HUES64 (cell line): ENCODE data around the gene KAT2A.

Experiments
- H3K27ac ChIP-seq: 2 replicates; pipeline ENCODE4 v1.7.0; 2013; ENCODE audit warnings: low read depth, low read length, inconsistent platforms
- H3K27me3 ChIP-seq: 2 replicates; pipeline ENCODE4 v1.6.1; 2013; ENCODE audit warnings: mild to moderate bottlenecking, low read length; ENCODE audit not compliant: insufficient read depth
- H3K36me3 ChIP-seq: 2 replicates; pipeline ENCODE4 v1.6.1; 2013; ENCODE audit warnings: mild to moderate bottlenecking, low read length; ENCODE audit not compliant: insufficient read depth
- H3K4me1 ChIP-seq: 2 replicates; pipeline ENCODE4 v1.6.1; 2013; ENCODE audit warnings: mild to moderate bottlenecking, low read length, moderate library complexity; ENCODE audit not compliant: insufficient read depth
- H3K4me3 ChIP-seq: 2 replicates; pipeline ENCODE4 v1.5.1; 2013; ENCODE audit warnings: mild to moderate bottlenecking, low read length, moderate library complexity
- H3K9ac ChIP-seq: 2 replicates; pipeline ENCODE4 v1.6.1; 2013; ENCODE audit warnings: mild to moderate bottlenecking, low read depth, low read length
- H3K9me3 ChIP-seq: 2 replicates; pipeline ENCODE4 v1.6.1; 2013; ENCODE audit warnings: low read depth, low read length; ENCODE audit not compliant: insufficient read depth
- WGBS: fragments of 150-250, 120-280 bp; methylation state at CpG from one replicate; pipeline ENCODE4 v1.1.7; 2013; ENCODE audit warnings: missing lambda C conversion rate; 5-methylcytosine and 5-hydroxymethylcytosine counted together

KAT2A gene

GRCh38 chr17:42122371-42123303 is 1.5 kb upstream of the KAT2A start, which contains the start of gene HSPB9:
TSS of gene HSPB9 (plus strand) at chr17:42122804. CDS start at chr17:42122851, 47 bp downstream.
- 49% methylated on average over 61 of the region's 61 CpGs for WGBS
- no peak within 1 kb of the TSS for H3K27ac ChIP-seq
- H3K4me1 ChIP-seq = peaks cover 4% of the 10 kb centered on the region; the same call in 1 of the 2 replicates
- H3K36me3 ChIP-seq = peaks cover 45% of the 10 kb centered on the region
- H3K27me3 ChIP-seq = no peaks in the 10 kb centered on the region
- H3K9me3 ChIP-seq = no peaks in the 10 kb centered on the region
- H3K9ac ChIP-seq = no peak within 1 kb of the TSS
- peak within 1 kb of the TSS; percentile 33 for H3K4me3 ChIP-seq

DNA sequence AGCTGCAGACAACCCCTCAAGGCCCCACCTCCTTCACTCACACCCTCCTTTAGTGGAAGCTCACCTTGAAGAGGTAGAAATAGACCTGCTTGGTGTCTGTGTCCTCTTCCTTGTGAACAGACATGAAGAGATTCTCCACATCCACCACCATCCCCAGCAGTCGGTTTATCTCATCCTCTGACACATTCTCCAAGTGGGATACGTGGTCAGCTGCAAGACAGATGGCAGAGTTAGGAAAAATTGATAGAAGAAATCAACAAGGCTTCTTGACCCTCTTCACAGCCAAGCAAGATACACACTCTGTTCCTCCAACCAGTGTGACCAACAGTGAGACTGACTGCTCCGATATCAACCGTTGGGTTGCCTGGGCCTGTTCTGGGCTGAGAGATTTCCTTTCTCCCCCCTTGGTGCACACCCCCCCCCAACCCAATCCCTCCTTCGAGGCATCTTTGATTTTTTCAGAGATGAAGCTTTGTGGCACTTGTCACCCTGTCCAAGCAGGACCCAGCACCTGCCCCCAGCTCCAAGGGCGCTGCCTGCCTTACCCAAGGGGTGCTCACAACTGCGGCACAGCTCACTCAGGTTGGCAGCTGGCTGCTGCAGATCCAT is 902 bp downstream of the KAT2A start:
- no peak overlapping the region for H3K27ac ChIP-seq
- no peak overlapping the region for H3K9ac ChIP-seq

DNA sequence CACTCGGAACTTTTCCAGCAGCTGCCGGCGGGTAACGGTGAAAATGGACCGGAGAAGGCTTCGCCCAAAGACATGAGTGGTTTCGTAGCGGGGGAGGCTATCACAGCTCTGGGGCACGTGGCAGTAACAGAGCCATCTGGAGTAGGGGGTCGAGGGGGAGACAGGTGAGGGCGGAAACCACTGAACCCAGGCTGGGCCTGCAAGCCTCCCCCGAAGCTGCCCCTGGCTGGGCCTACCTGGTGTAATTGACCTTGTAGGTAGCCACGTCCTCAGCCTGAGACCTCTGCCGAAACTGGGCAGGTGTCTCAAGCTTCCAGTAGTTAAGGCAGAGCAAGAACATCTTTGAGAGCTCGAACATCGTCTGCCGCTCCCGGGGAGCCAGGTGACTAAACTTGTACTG is 1.9 kb downstream of the KAT2A start:
- Histone ChIP-seq H3K9ac (no peak overlapping the region), H3K27ac (no peak overlapping the region), H3K36me3 (peaks cover 44% of the 10 kb centered on the region), H3K4me3 (no peak overlapping the region), H3K9me3 (no peaks in the 10 kb centered on the region), H3K27me3 (no peaks in the 10 kb centered on the region), H3K4me1 (peaks cover 4% of the 10 kb centered on the region; the same call in 1 of the 2 replicates)
- 95% methylated on average over 18 of the region's 18 CpGs for WGBS

More for the DNA sequence above, 902 bp downstream of the KAT2A start:
- Histone ChIP-seq H3K9me3 (no peaks in the 10 kb centered on the region), H3K4me1 (peaks cover 4% of the 10 kb centered on the region; the same call in 1 of the 2 replicates), H3K36me3 (peaks cover 44% of the 10 kb centered on the region), H3K27me3 (no peaks in the 10 kb centered on the region), H3K4me3 (peak overlapping the region; percentile 48)
- 85% methylated on average over 7 of the region's 7 CpGs for WGBS

DNA sequence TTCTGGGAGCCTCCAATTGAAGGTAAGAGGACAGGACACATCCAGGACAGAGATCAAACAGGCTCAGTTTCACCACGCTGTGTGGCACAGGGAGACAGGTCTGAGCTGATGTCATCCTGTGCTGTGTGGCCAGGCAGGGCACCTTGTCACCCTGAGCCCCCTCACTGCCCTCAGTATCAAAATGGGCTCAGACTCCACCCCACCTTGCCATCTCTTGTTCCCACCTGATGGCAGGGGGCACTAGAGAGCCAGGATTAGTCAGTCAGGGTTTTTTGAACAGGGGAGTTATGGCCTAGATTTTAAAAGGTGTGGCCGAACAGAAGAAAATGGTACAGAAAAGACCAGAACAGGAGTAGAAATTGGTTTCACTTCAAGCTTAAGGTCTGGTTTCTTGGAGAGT is 2.6 kb downstream of the KAT2A start:
- Histone ChIP-seq H3K9me3 (no peaks in the 10 kb centered on the region), H3K9ac (no peak overlapping the region), H3K4me3 (no peak overlapping the region), H3K27ac (no peak overlapping the region), H3K4me1 (peaks cover 4% of the 10 kb centered on the region; the same call in 1 of the 2 replicates), H3K36me3 (peaks cover 48% of the 10 kb centered on the region), H3K27me3 (no peaks in the 10 kb centered on the region)
- WGBS = 81% methylated on average over 2 of the region's 2 CpGs

- Histone ChIP-seq H3K27ac (no peak overlapping the region), H3K27me3 (no peaks in the 10 kb centered on the region), H3K9me3 (no peaks in the 10 kb centered on the region), H3K4me3 (no peak overlapping the region), H3K9ac (no peak overlapping the region), H3K4me1 (peaks cover 2% of the 10 kb centered on the region; the same call in 1 of the 2 replicates), H3K36me3 (peaks cover 53% of the 10 kb centered on the region)
- 95% methylated on average over 4 of the region's 4 CpGs for WGBS
These were observed 3.0 kb downstream of the KAT2A start for GRCh38 chr17:42118126-42118510.

DNA sequence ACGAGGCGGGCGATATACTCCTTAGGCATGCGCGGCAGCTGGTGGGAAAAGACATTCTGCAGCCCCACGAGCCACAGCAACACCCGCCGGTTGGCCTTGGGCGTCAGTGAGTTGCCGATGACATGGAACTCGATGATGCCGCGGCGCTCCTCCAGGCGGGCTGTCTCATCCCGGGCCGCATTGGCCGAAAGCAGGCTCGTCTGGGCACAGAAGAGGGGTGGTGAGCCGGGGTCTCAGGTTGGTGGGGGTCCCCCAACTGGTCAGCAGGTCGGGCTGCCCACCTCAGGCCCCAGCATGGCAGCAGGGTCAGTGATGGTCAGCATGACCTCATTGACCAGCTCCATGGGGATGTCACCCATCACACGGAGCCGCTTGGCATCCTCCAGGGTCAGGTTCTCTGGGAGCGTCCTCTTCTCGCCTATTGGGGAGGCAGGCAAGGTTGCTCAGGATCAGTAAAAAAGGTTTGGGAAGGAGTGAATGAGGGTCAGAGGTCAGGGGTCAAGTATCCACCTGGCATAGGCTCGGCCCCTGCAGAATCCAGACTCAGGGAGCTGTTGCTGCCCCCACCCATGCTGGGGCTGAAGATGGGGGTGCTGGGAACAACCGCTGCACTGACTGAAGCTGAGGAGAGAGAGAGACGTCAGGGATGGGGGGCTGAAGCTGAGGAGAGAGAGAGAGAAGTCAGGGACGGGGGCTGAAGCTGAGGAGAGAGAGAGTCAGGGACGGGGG is 3.6 kb downstream of the KAT2A start:
- no peaks in the 10 kb centered on the region for H3K9me3 ChIP-seq
- no peak overlapping the region for H3K4me3 ChIP-seq
- H3K27ac ChIP-seq = no peak overlapping the region
- H3K9ac ChIP-seq = no peak overlapping the region
- peaks cover 53% of the 10 kb centered on the region for H3K36me3 ChIP-seq
- WGBS = 92% methylated on average over 30 of the region's 30 CpGs
- H3K27me3 ChIP-seq = no peaks in the 10 kb centered on the region
- no peaks in the 10 kb centered on the region for H3K4me1 ChIP-seq

- no peak overlapping the region for H3K9ac ChIP-seq
- 59% methylated on average over 18 of the region's 18 CpGs for WGBS
- no peaks in the 10 kb centered on the region for H3K27me3 ChIP-seq
- peaks cover 53% of the 10 kb centered on the region for H3K36me3 ChIP-seq
- H3K4me1 ChIP-seq = no peaks in the 10 kb centered on the region
- no peak overlapping the region for H3K4me3 ChIP-seq
- H3K9me3 ChIP-seq = no peaks in the 10 kb centered on the region
- H3K27ac ChIP-seq = no peak overlapping the region
These were observed 4.3 kb downstream of the KAT2A start for GRCh38 chr17:42116705-42117396.

DNA sequence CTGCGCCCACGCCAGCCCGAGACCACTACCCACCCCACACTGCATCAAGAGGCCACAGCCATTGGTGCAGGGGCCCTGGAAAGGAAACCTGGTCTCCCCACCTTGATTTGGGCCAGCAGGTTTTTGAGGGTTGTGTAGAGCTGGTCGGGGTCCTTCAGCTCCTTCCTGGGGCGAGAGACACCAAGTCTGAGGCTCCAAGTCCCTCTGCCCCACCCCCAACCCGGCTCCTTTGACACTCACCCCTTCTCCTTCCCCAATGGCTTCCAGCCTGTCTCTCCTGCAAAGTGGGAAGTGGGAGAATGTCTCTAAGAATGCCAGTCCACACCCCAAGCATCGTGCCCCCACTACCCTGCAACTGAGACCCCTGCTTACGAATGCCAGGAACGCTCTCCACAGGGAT is 7.0 kb downstream of the KAT2A start:
- H3K4me3 ChIP-seq = no peak overlapping the region
- H3K36me3 ChIP-seq = peaks cover 50% of the 10 kb centered on the region
- 95% methylated on average over 9 of the region's 9 CpGs for WGBS
- H3K4me1 ChIP-seq = no peaks in the 10 kb centered on the region
- no peak overlapping the region for H3K27ac ChIP-seq
- H3K9me3 ChIP-seq = no peaks in the 10 kb centered on the region
- H3K9ac ChIP-seq = no peak overlapping the region
- H3K27me3 ChIP-seq = no peaks in the 10 kb centered on the region

- no peak overlapping the region for H3K27ac ChIP-seq
- peaks cover under 1% of the 10 kb centered on the region; the same call in 1 of the 2 replicates for H3K4me1 ChIP-seq
- H3K36me3 ChIP-seq = peaks cover 47% of the 10 kb centered on the region
- no peak overlapping the region for H3K4me3 ChIP-seq
- no peak overlapping the region for H3K9ac ChIP-seq
- H3K9me3 ChIP-seq = no peaks in the 10 kb centered on the region
- H3K27me3 ChIP-seq = no peaks in the 10 kb centered on the region
- 94% methylated on average over 28 of the region's 28 CpGs for WGBS
These were observed 7.7 kb downstream of the KAT2A start for GRCh38 chr17:42113293-42114069.

GRCh38 chr17:42112552-42113176 is 8.5 kb downstream of the KAT2A start, which contains the start of gene DHX58:
TSS of gene DHX58 (minus strand) at chr17:42112714. CDS start at chr17:42111892, 822 bp downstream.
- Histone ChIP-seq H3K36me3 (peaks cover 39% of the 10 kb centered on the region), H3K27ac (no peak within 1 kb of the TSS), H3K4me3 (no peak within 1 kb of the TSS), H3K9ac (no peak within 1 kb of the TSS), H3K27me3 (no peaks in the 10 kb centered on the region), H3K9me3 (no peaks in the 10 kb centered on the region), H3K4me1 (peaks cover 7% of the 10 kb centered on the region)
- 88% methylated on average over 10 of the region's 10 CpGs for WGBS
